ENCODE results near the gene MINAR1.

DNA sequence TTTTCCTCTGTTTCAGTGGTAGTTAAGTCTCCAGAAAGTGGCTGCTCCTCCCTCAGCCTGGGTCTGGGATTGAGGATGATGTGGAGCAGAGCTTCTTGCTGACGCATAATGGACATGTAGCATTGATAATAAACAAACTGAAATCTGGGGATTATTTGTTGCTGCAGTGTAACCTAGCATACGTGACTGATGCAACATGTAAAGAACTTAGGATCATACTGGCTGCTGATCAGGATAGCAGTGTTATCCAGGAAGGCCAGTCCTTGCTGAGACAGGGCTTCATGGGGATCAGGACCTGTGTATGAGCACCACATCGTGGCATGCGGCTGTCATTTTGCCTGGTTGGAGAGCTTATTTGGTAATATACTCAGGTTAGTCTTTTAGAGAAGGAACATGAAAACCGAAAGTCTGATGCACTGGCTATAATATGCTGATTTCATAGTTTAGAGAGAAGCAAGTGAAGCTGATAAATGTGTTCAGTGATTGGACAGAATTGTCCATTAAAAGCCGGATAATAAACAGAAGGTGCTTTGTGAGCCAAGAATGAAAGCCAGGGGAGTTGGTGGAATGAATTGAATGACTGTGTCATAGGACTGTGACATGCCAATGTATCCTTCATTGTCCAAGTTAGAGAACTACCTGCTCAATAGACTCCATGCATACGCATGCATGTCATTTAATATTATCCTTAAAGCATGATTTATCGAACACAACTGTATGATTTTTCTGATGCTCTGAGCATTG lies 4.1 kb downstream of the MINAR1 start:
- TF ChIP-seq, protein P1, sequence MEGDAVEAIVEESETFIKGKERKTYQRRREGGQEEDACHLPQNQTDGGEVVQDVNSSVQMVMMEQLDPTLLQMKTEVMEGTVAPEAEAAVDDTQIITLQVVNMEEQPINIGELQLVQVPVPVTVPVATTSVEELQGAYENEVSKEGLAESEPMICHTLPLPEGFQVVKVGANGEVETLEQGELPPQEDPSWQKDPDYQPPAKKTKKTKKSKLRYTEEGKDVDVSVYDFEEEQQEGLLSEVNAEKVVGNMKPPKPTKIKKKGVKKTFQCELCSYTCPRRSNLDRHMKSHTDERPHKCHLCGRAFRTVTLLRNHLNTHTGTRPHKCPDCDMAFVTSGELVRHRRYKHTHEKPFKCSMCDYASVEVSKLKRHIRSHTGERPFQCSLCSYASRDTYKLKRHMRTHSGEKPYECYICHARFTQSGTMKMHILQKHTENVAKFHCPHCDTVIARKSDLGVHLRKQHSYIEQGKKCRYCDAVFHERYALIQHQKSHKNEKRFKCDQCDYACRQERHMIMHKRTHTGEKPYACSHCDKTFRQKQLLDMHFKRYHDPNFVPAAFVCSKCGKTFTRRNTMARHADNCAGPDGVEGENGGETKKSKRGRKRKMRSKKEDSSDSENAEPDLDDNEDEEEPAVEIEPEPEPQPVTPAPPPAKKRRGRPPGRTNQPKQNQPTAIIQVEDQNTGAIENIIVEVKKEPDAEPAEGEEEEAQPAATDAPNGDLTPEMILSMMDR (IDR thresholded peaks at IDR 0.05), result no peak
- no peak for TF ChIP-seq POLR2A (IDR thresholded peaks at IDR 0.05)

Measured in ovary (tissue), 3 donors.